ENCODE measurements around the gene LCP2. TPM values are rescaled to one million over a fixed set of nuclear protein-coding genes. Genes with fewer than 3 reads are reported as not detected.

The LCP2 gene
- total RNA-seq, 1 experiment from 2014 or later: 0.72 TPM

GRCh38 chr5:170319301-170319700 is 21.7 kb upstream of the LCP2 start (continued):
- TF ChIP-seq, protein P1, sequence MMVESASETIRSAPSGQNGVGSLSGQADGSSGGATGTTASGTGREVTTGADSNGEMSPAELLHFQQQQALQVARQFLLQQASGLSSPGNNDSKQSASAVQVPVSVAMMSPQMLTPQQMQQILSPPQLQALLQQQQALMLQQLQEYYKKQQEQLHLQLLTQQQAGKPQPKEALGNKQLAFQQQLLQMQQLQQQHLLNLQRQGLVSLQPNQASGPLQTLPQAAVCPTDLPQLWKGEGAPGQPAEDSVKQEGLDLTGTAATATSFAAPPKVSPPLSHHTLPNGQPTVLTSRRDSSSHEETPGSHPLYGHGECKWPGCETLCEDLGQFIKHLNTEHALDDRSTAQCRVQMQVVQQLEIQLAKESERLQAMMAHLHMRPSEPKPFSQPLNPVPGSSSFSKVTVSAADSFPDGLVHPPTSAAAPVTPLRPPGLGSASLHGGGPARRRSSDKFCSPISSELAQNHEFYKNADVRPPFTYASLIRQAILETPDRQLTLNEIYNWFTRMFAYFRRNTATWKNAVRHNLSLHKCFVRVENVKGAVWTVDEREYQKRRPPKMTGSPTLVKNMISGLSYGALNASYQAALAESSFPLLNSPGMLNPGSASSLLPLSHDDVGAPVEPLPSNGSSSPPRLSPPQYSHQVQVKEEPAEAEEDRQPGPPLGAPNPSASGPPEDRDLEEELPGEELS (CRISPR knock-in tag; IDR thresholded peaks at IDR 0.05): no peak
- no peak for TF ChIP-seq NFATC4 (CRISPR knock-in tag; IDR thresholded peaks at IDR 0.05)

DNA sequence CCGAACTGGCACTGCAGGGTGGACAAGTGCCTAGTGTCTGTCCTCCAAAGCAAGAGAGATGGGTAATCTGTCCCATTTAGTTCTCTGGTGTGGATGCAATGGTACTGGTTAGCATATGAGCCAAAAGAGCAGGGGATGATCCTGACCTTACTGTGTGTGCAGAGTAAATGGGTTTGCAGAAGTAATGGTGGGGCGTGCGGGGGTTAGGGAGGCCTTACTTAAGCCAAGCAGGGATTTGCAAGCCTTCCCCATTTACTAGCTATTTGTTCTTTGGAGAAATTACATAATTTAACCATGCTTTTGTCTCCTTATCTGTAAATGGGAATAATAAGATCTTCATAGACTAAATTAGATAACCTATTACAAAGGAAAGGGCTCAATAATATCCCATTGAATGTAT is 19.9 kb upstream of the LCP2 start:
- Mint-ChIP-seq H3K27me3 (ENCODE audit: low read depth) (peaks cover 2% of the 10 kb centered on the region), H3K9me3 (no peaks in the 10 kb centered on the region), H3K4me3 (no peak overlapping the region), H3K36me3 (no peaks in the 10 kb centered on the region), H3K27ac (no peak overlapping the region), H3K4me1 (peaks cover 23% of the 10 kb centered on the region)
- TF ChIP-seq, protein P2, sequence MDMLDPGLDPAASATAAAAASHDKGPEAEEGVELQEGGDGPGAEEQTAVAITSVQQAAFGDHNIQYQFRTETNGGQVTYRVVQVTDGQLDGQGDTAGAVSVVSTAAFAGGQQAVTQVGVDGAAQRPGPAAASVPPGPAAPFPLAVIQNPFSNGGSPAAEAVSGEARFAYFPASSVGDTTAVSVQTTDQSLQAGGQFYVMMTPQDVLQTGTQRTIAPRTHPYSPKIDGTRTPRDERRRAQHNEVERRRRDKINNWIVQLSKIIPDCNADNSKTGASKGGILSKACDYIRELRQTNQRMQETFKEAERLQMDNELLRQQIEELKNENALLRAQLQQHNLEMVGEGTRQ (CRISPR knock-in tag; IDR thresholded peaks at IDR 0.05): no peak
- no peak for TF ChIP-seq SOX15 (CRISPR knock-in tag; IDR thresholded peaks at IDR 0.05)
- TF ChIP-seq SMAD3 (CRISPR knock-in tag; IDR thresholded peaks at IDR 0.05; ENCODE audit: borderline replicate concordance): no peak
- TF ChIP-seq ZBTB21 (CRISPR knock-in tag; IDR thresholded peaks at IDR 0.05; ENCODE audit: borderline replicate concordance): no peak
- no peak for TF ChIP-seq ELF4 (CRISPR knock-in tag; IDR thresholded peaks at IDR 0.05; ENCODE audit: low read depth)
- no peak for TF ChIP-seq ZNF232 (CRISPR knock-in tag; IDR thresholded peaks at IDR 0.05)
- no peak for TF ChIP-seq RELA (CRISPR knock-in tag; IDR thresholded peaks at IDR 0.05; ENCODE audit: borderline replicate concordance)
- TF ChIP-seq ZNF317 (CRISPR knock-in tag; IDR thresholded peaks at IDR 0.05; ENCODE audit: borderline replicate concordance, low read depth): no peak
- TF ChIP-seq, protein P3, sequence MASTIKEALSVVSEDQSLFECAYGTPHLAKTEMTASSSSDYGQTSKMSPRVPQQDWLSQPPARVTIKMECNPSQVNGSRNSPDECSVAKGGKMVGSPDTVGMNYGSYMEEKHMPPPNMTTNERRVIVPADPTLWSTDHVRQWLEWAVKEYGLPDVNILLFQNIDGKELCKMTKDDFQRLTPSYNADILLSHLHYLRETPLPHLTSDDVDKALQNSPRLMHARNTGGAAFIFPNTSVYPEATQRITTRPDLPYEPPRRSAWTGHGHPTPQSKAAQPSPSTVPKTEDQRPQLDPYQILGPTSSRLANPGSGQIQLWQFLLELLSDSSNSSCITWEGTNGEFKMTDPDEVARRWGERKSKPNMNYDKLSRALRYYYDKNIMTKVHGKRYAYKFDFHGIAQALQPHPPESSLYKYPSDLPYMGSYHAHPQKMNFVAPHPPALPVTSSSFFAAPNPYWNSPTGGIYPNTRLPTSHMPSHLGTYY (CRISPR knock-in tag; IDR thresholded peaks at IDR 0.05): no peak
- no peak for TF ChIP-seq FOXJ3 (CRISPR knock-in tag; IDR thresholded peaks at IDR 0.05; ENCODE audit: borderline replicate concordance)
- TF ChIP-seq FOXP1 (CRISPR knock-in tag; IDR thresholded peaks at IDR 0.05; ENCODE audit: borderline replicate concordance): no peak
- TF ChIP-seq NFE2L1 (CRISPR knock-in tag; IDR thresholded peaks at IDR 0.05): no peak
- no peak for TF ChIP-seq ZNF263 (CRISPR knock-in tag; IDR thresholded peaks at IDR 0.05; ENCODE audit: low read depth)
- TF ChIP-seq NR1H2 (CRISPR knock-in tag; IDR thresholded peaks at IDR 0.05): no peak
- TF ChIP-seq PREB (CRISPR knock-in tag; IDR thresholded peaks at IDR 0.05; ENCODE audit: borderline replicate concordance): no peak
- DNase-seq (ENCODE audit: low spot score) (no peak), ATAC-seq (no peak)
- ChIA-PET POLR2A (no interaction called here), CTCF (interaction anchor here (1.2 kb wide), 1 partner anchor 86 kb away, joined by 4 read pairs; no protein-coding TSS in a partner anchor)

DNA sequence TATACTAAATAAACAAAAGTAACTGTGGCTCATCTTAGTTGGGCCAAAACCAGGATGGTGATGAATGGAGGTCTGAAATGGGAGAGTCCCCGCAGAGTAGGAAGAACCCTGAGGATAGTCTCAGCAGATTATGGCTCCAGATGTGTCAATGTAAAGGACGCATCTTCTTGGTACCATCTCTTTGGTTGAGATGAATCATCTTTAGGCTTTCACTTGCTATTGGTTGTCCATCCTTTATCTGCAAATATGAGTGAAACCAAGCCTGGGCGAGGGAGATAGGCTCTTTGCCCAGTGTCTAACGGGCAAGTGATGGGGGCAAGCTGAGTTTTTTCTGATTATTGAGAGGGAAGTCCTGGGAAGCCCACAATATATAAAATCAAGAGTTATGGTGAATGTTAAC is 19.4 kb upstream of the LCP2 start:
- no peak for ATAC-seq
- H3K9me3 Mint-ChIP-seq: no peaks in the 10 kb centered on the region
- peaks cover 2% of the 10 kb centered on the region for H3K27me3 Mint-ChIP-seq (ENCODE audit: low read depth)
- no peak overlapping the region for H3K4me3 Mint-ChIP-seq
- POLR2A ChIA-PET: no interaction called here
- DNase-seq (ENCODE audit: low spot score): no peak
- no peaks in the 10 kb centered on the region for H3K36me3 Mint-ChIP-seq
- no peak overlapping the region for H3K27ac Mint-ChIP-seq
- CTCF ChIA-PET: no interaction called here
- peaks cover 26% of the 10 kb centered on the region for H3K4me1 Mint-ChIP-seq
- no peak for TF ChIP-seq FOXK1 (CRISPR knock-in tag; IDR thresholded peaks at IDR 0.05)
- no peak for TF ChIP-seq RELA (CRISPR knock-in tag; IDR thresholded peaks at IDR 0.05; ENCODE audit: borderline replicate concordance)
- TF ChIP-seq MYBL2 (CRISPR knock-in tag; IDR thresholded peaks at IDR 0.05): no peak
- TF ChIP-seq NFATC4 (CRISPR knock-in tag; IDR thresholded peaks at IDR 0.05): no peak
- TF ChIP-seq MAX (CRISPR knock-in tag; IDR thresholded peaks at IDR 0.05): no peak
- no peak for TF ChIP-seq ZNF671 (CRISPR knock-in tag; IDR thresholded peaks at IDR 0.05)
- no peak for TF ChIP-seq ZNF138 (CRISPR knock-in tag; conservative IDR thresholded peaks at IDR 0.05)
- TF ChIP-seq TP53 (CRISPR knock-in tag; IDR thresholded peaks at IDR 0.05): no peak
- TF ChIP-seq NFYB (CRISPR knock-in tag; conservative IDR thresholded peaks at IDR 0.05; ENCODE audit: low read depth): no peak
- TF ChIP-seq CREM (CRISPR knock-in tag; IDR thresholded peaks at IDR 0.05): no peak
- TF ChIP-seq NFE2L1 (CRISPR knock-in tag; IDR thresholded peaks at IDR 0.05): no peak
- TF ChIP-seq, protein P4, sequence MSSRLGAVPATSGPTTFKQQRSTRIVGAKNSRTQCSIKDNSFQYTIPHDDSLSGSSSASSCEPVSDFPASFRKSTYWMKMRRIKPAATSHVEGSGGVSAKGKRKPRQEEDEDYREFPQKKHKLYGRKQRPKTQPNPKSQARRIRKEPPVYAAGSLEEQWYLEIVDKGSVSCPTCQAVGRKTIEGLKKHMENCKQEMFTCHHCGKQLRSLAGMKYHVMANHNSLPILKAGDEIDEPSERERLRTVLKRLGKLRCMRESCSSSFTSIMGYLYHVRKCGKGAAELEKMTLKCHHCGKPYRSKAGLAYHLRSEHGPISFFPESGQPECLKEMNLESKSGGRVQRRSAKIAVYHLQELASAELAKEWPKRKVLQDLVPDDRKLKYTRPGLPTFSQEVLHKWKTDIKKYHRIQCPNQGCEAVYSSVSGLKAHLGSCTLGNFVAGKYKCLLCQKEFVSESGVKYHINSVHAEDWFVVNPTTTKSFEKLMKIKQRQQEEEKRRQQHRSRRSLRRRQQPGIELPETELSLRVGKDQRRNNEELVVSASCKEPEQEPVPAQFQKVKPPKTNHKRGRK (CRISPR knock-in tag; IDR thresholded peaks at IDR 0.05; ENCODE audit: borderline replicate concordance): no peak
- no peak for TF ChIP-seq FOXP1 (CRISPR knock-in tag; IDR thresholded peaks at IDR 0.05; ENCODE audit: borderline replicate concordance)
- no peak for TF ChIP-seq CTCF (IDR thresholded peaks at IDR 0.05)

All from WTC11 (cell line).